ENCODE results near the gene DPP4.
"Not testable (repeated sequence)": the region's sequence is repeated elsewhere in the genome, so short reads cannot be mapped to it uniquely, and the experiment has no call there.

Gene DPP4

DNA sequence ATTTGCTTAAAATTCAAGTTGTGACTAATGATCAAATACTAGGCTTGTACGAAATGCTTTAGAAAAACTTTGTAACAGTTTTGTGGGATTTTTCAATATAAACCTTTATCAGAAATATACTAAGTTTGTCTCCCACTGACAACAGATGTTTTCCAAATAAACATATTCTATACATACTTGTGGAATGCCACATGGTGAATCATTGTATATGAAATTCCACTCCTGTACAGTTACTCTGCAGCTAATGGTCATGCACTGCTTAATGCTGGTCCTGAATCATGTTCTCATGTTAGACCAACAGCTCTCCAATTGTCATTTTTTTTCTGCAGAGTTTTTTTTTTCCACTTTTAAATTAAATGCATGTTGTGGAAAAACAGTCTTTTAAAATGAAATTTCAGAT lies 90.1 kb downstream of the DPP4 start:
- no peak for DNase-seq

DNA sequence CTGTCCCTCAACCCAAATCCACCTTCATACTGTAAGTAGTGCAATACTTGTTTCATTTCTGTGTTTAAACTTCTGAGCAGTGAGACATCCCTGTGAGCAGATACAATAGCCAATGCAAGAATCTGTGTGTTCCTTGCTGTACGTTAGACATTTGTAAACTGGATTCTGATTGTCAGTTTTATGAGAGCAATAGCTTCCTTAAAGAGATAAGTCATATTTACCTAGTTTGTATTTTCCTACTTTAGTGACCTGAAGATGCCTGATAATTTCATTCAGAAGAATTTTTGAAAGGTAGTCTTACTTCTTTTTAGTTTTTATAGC lies 90.7 kb downstream of the DPP4 start:
- DNase-seq = no peak

DNA sequence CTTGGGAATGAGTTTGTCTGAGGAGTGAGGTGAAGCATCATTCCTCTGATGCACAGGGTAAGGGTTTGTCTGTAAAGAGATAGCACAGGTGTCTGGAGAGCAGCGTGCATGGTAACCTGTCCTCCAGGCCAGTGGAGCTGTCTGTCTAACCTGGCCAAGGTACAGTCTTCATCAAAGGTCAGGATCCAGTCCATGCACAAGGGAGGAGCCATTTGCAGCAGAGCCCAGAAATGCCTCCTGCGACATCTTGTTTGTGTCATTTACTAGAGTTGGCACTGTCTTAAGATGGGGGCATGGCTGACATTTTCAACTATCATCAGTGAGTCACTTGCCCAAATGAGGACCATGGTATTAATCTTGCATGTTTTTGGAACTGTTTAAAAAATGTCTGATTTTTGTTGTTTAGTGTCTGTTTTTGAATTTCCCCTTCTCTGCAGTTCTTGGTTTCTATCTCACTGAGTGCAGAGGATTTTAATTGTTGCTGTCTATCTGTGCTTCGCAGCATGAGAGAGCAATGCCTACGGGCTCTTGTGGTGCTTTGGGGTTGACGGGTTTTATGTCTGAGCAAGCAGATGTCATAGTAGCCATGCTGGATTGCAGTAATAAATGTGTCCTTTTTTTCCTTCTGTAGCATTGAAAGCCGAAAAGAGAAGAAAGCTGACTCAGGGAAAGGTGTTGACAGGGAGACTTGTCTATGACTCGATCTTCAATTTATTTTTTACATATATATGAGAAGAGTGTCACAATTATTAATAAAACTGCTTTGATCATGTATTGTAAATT lies 91.3 kb downstream of the DPP4 start:
- DNase-seq = no peak

- DNase-seq = peak; percentile 48
These were observed 92.2 kb downstream of the DPP4 start for GRCh38 chr2:161981679-161982250.

- DNase-seq = no peak
These were observed 93.0 kb downstream of the DPP4 start for GRCh38 chr2:161980976-161981375.

- no peak for DNase-seq
These were observed 94.5 kb downstream of the DPP4 start for GRCh38 chr2:161979490-161979889.

DNA sequence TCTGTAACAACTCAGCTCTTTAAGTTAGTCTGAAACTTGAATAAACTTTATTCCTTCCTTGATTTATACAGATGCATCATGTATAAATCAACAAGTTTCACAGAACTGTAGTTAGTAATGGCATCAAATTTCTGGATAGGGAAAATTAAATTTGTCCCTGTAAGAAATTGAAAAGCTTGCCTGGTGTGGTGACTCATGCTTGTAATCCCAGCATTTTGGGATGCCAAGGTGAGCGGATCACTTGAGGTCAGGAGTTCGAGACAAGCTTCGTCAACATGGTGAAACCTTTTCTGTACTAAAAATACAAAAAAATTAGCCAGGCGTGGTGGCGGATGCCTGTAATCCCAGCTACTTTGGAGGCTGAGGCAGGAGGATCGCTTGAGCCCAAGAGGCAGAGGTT lies 96.1 kb downstream of the DPP4 start:
- not testable (repeated sequence) for DNase-seq

DNA sequence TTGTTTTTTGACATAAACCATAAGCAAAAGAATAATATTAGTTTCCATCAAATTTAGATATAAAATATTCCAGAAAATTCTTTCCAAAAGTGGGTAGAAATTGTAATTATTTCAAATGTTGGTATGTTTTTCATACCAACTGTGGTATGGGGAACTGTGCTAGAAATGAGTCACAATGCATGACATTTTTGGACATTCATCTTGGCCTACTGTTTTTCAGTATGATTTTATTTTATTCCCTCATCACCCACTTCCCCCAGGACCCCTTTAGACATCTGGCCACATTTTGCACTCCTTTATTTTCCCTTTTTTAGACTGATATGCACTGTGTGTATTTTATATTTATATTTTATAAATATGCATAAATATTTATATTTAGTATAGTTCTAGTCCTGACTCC lies 97.1 kb downstream of the DPP4 start:
- DNase-seq = no peak

- no peak for DNase-seq
These were observed 97.7 kb downstream of the DPP4 start for GRCh38 chr2:161976295-161976694.

- DNase-seq = no peak
These were observed 98.2 kb downstream of the DPP4 start for GRCh38 chr2:161975813-161976160.

DNA sequence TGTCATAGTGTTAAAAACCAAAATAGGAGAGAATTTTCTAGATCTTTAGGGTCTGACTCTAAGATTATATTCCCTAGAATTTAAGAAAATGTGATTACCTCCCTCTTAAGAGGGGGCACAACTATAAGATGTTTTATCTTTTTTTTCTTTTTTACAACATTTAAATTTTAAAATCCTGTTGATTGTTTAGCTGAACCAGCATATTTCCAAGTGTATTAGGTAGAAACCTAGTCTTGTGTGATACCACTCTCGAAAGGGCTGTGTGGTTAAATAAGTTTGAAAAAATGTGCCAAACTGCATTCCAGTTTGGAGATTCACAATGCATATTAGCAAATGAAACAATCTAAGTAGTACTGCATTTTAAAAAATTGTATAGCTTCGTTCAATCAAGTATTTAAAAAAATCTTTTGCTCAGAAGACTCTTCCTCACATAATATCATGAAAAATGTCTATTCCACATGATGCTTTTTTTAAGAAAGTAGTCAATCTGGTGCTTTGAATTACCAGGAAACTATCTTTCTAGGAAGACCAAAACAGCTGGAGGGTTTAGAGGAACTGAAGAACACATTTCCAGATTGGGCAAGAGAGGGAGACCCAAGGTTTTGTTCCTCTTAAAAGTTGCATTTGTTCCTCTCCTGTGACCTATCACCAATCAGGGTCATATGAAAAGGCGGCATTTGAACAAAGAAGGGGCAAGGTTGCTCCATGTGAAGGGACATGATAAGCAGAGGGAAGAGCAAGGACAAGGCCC lies 98.8 kb downstream of the DPP4 start:
- DNase-seq = no peak

- DNase-seq = no peak
These were observed 99.6 kb downstream of the DPP4 start for GRCh38 chr2:161974461-161974860.

- no peak for DNase-seq
These were observed 101.1 kb downstream of the DPP4 start for GRCh38 chr2:161972866-161973265.

DNA sequence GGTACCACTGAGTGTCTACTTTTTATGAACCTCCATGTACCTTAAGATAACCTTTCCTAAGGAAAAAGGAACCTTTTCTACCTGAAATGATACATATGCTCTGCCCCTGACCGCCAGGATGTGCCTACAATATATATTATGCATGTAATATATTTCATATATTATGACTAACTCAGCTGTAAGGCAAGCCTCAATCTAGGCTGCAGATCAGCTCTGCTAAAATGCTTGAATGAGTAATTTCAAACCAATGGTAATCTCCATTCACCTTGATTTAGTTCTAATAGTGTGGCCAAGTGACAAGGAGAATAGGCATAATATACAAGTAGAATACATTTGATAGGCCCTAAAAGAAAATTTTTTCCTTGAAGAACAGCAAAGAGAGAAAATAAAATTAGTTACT lies 101.8 kb downstream of the DPP4 start:
- DNase-seq = no peak

- no peak for DNase-seq
These were observed 102.5 kb downstream of the DPP4 start for GRCh38 chr2:161971551-161971950.

- no peak for DNase-seq
These were observed 104.9 kb downstream of the DPP4 start for GRCh38 chr2:161969159-161969558.

GRCh38 chr2:161965994-161966393 lies 108.0 kb downstream of the DPP4 start:
- DNase-seq = no peak

DNA sequence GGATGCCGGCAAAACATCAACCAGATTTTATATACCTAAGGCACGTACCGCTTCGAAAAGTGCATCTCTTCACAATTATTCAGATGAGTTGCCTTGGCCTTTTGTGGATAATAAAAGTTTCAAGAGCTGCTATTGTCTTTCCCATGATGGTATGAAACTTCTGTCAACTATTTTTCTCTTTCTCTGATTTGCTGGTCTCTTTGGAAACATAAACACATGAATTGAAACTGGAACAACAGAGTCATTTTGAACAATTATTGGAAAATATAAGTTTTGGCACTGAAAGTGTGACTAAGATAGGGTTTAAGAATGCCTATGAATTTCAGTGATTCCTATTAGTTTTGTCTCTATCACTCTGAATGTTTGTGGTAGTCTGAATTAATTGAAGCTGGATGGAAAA lies 109.9 kb downstream of the DPP4 start:
- DNase-seq = no peak

- DNase-seq = no peak
These were observed 111.9 kb downstream of the DPP4 start for GRCh38 chr2:161962160-161962559.

GRCh38 chr2:161961061-161961460 lies 113.0 kb downstream of the DPP4 start:
- DNase-seq = no peak

DNA sequence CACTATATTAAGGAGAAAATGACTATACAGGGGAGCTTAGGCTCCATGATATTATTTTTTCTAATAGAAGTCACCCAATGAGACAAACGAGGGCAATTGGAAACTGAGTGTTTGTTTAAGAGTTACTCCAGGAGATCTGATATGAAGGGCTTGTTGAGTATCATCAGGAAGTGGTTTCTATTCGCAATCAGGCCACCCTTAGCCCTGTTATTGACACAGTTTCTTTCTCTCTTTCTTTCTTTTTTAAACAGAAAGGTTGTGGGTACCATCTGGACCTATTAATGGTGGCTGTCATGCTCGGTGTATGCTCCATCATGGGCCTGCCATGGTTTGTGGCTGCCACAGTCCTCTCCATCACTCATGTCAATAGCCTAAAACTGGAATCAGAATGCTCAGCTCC lies 117.3 kb downstream of the DPP4 start:
- no peak for DNase-seq

- DNase-seq = no peak
These were observed 118.8 kb downstream of the DPP4 start for GRCh38 chr2:161955211-161955610.

GRCh38 chr2:161954103-161954502 lies 119.9 kb downstream of the DPP4 start:
- peak; percentile 94 for DNase-seq

GRCh38 chr2:161953367-161953766 lies 120.6 kb downstream of the DPP4 start:
- not testable (repeated sequence) for DNase-seq

Measured in DMS 273 treated with DMSO at 0.1 percent for 48 hours (cell line).